Measurements from ENCODE around the gene ULK3. TPM values are rescaled to one million over a fixed set of nuclear protein-coding genes. Genes with fewer than 3 reads are reported as not detected.

ULK3 gene
- total RNA-seq, 1 experiment from 2014 or later = 58.3 TPM

GRCh38 chr15:74799255-74799855, 43.6 kb downstream of the ULK3 start:
- no peaks in the 10 kb centered on the region for H3K4me1 ChIP-seq (ENCODE audit: insufficient read depth, low read length, poor library complexity, severe bottlenecking)
- peaks cover 40% of the 10 kb centered on the region for H3K36me3 ChIP-seq (ENCODE audit: insufficient read depth, low read length, poor library complexity, severe bottlenecking)
- no peak for TF ChIP-seq EZH2 (IDR thresholded peaks at IDR 0.05; ENCODE audit: borderline replicate concordance, low read depth, low read length, poor library complexity, severe bottlenecking)
- TF ChIP-seq, protein P1, sequence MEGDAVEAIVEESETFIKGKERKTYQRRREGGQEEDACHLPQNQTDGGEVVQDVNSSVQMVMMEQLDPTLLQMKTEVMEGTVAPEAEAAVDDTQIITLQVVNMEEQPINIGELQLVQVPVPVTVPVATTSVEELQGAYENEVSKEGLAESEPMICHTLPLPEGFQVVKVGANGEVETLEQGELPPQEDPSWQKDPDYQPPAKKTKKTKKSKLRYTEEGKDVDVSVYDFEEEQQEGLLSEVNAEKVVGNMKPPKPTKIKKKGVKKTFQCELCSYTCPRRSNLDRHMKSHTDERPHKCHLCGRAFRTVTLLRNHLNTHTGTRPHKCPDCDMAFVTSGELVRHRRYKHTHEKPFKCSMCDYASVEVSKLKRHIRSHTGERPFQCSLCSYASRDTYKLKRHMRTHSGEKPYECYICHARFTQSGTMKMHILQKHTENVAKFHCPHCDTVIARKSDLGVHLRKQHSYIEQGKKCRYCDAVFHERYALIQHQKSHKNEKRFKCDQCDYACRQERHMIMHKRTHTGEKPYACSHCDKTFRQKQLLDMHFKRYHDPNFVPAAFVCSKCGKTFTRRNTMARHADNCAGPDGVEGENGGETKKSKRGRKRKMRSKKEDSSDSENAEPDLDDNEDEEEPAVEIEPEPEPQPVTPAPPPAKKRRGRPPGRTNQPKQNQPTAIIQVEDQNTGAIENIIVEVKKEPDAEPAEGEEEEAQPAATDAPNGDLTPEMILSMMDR (conservative IDR thresholded peaks at IDR 0.05; ENCODE audit: low read depth, low read length) = no peak
- intact Hi-C loops (cut with micrococcal nuclease; ENCODE audit: unreplicated experiment) = no loop called here
- no peaks in the 10 kb centered on the region for H3K9me3 ChIP-seq (ENCODE audit: low read depth, low read length, poor library complexity, severe bottlenecking)
- CTCF ChIA-PET = interaction anchor here (1.8 kb wide), 1 partner anchor 29 kb away, joined by 8 read pairs; no protein-coding TSS in a partner anchor
- no TSS peak for BruUV-seq (replicated peaks)
- H3K27me3 ChIP-seq (replicated peaks; ENCODE audit: insufficient read depth, low read depth, low read length, poor library complexity) = no peaks in the 10 kb centered on the region
- POLR2A ChIA-PET (ENCODE audit: low non-redundant PET) = no interaction called here
- H3K27ac ChIP-seq (ENCODE audit: low read depth, low read length, poor library complexity, severe bottlenecking) = no peak overlapping the region
- no peak for DNase-seq (ENCODE audit: low spot score)
- no peak overlapping the region for H3K4me3 ChIP-seq (ENCODE audit: low read depth, low read length, poor library complexity, severe bottlenecking)

- ChIA-PET CTCF (interaction anchor here (1.8 kb wide), 1 partner anchor 28 kb away, joined by 8 read pairs; no protein-coding TSS in a partner anchor), POLR2A (ENCODE audit: low non-redundant PET) (no interaction called here)
- H3K36me3 ChIP-seq (ENCODE audit: insufficient read depth, low read length, poor library complexity, severe bottlenecking) = peaks cover 40% of the 10 kb centered on the region
- no peak for DNase-seq (ENCODE audit: low spot score)
- H3K9me3 ChIP-seq (ENCODE audit: low read depth, low read length, poor library complexity, severe bottlenecking) = no peaks in the 10 kb centered on the region
- intact Hi-C loops (cut with micrococcal nuclease; ENCODE audit: unreplicated experiment) = no loop called here
- no peaks in the 10 kb centered on the region for H3K27me3 ChIP-seq (replicated peaks; ENCODE audit: insufficient read depth, low read depth, low read length, poor library complexity)
- no peak overlapping the region for H3K27ac ChIP-seq (ENCODE audit: low read depth, low read length, poor library complexity, severe bottlenecking)
- BruUV-seq (replicated peaks) = no TSS peak
- H3K4me3 ChIP-seq (ENCODE audit: low read depth, low read length, poor library complexity, severe bottlenecking) = no peak overlapping the region
- H3K4me1 ChIP-seq (ENCODE audit: insufficient read depth, low read length, poor library complexity, severe bottlenecking) = no peaks in the 10 kb centered on the region
- TF ChIP-seq, protein P1 (conservative IDR thresholded peaks at IDR 0.05; ENCODE audit: low read depth, low read length) = no peak
- TF ChIP-seq EZH2 (IDR thresholded peaks at IDR 0.05; ENCODE audit: borderline replicate concordance, low read depth, low read length, poor library complexity, severe bottlenecking) = no peak
These were observed 44.3 kb downstream of the ULK3 start for GRCh38 chr15:74798388-74799254.

DNA sequence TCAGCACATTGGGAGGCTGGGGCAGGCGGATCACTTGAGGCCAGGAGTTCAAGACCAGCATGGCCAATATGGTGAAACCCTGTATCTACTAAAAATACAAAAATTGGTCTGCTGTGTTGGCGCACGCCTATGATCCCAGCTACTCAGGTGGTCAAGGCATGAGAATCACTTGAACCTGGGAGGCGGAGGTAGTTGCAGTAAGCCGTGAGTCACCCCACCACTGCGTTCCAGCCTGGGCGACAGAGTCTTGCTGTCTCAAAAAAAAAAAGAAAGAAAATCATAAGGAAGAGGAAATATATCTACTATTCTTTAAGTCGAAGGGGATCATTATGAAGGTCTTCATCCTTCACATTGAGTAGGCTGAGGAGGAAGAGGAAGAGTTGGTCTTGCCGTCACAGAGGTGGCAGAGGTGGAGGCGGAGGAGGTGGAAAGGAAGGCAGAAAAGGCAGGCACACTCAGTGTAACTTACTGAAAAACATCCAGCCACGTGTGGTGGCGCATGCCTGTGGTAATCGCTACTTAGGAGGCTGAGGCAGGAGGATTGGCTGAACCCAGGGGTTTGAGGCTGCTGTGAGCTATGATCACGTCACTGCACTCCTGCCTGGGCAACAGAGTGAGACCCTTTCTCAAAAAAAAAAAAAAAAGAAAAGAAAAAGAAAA, 46.9 kb downstream of the ULK3 start:
- no peak overlapping the region for H3K27ac ChIP-seq (ENCODE audit: low read depth, low read length, poor library complexity, severe bottlenecking)
- BruUV-seq (replicated peaks) = TSS peak; percentile 15
- TF ChIP-seq, protein P1 (conservative IDR thresholded peaks at IDR 0.05; ENCODE audit: low read depth, low read length) = no peak
- no peak for TF ChIP-seq EZH2 (IDR thresholded peaks at IDR 0.05; ENCODE audit: borderline replicate concordance, low read depth, low read length, poor library complexity, severe bottlenecking)
- intact Hi-C loops (cut with micrococcal nuclease; ENCODE audit: unreplicated experiment) = no loop called here
- no peak for DNase-seq (ENCODE audit: low spot score)
- peaks cover 18% of the 10 kb centered on the region for H3K36me3 ChIP-seq (ENCODE audit: insufficient read depth, low read length, poor library complexity, severe bottlenecking)
- no peak overlapping the region for H3K4me3 ChIP-seq (ENCODE audit: low read depth, low read length, poor library complexity, severe bottlenecking)
- ChIA-PET CTCF (interaction anchor here (0.7 kb wide), 2 partner anchors 161 to 217 kb away, joined by 4 to 5 read pairs; no protein-coding TSS in a partner anchor), POLR2A (ENCODE audit: low non-redundant PET) (no interaction called here)
- peaks cover 2% of the 10 kb centered on the region for H3K4me1 ChIP-seq (ENCODE audit: insufficient read depth, low read length, poor library complexity, severe bottlenecking)
- H3K27me3 ChIP-seq (replicated peaks; ENCODE audit: insufficient read depth, low read depth, low read length, poor library complexity) = no peaks in the 10 kb centered on the region
- no peaks in the 10 kb centered on the region for H3K9me3 ChIP-seq (ENCODE audit: low read depth, low read length, poor library complexity, severe bottlenecking)

Data from A673 (cell line).